ENCODE measurements around the gene FAHD2B.
"Not testable (repeated sequence)": the region's sequence is repeated elsewhere in the genome, so short reads cannot be mapped to it uniquely, and the experiment has no call there.

FAHD2B gene

DNA sequence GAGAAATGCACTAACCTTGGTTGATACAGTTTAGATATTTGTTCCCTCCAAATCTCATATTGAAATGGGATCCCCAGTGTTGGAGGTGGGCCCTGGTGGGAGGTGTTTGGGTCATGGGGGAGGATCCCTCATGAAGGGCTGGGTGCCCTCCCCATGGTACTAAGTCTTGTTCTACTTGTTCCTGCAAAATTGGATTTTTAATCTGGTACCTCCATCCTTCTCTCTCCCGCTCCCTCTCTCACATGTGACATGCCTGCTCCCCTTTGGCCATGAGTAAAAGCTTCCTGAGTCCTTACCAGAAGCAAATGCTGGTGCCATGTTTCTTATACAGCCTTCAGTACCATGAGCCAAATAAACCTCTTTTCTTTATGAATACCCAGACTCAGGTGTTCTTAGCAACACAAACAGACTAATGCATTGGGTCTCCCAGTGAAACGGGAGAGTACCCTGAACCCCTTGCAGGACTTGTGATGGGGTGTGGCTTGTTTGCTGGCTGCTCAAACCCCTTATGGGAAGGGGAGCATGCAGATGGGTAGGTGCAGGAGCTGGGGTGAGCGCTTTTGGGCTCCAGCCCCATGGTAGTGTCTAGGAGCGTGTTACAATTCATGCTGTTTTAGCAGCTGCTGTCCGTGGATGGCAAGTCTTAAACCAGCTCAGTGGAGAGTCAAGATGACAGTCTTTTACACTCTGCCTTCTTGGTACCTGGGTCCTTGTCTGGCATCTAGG, 27.2 kb downstream of the FAHD2B start:
- DNase-seq, result no peak

DNA sequence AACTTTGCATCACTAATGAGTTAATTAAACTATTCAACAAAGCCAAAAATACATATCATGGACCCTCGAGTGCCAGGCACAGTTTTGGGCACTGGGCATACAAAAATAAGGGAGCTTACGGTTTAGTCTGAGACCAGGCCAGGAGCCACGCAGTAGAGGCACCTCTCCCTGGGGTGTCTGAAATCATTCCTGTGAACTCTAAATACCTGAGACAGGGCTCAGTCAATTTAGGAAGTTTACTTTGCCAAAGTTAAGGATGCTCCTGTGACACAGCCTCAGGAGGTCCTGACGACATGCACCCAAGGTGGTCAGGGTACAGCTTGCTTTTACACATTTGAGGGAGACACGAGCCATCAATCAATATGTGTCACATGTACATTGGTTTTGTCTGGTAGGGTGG, 28.7 kb downstream of the FAHD2B start:
- DNase-seq, result not testable (repeated sequence)

DNA sequence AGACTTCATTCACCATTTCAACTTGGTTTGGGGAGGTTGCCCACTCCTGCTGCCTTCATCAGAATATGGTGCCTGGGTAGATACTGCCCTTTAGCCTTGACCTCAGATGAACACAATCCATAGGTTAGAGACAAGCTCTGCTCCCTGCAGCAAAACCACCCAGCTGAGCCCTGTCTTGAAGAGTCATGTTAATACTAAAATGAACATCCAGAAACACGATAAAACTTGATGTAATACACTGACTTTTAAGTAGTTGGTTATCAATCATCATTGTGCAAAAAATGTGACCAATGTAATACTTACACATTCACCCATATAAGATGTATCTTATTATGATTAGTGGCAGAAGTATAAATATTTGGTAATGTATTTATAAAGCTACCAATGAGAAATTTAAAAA, 32.7 kb downstream of the FAHD2B start:
- DNase-seq, result not testable (repeated sequence)

GRCh38 chr2:97059782-97060181, 34.9 kb downstream of the FAHD2B start:
- DNase-seq, result not testable (repeated sequence)

- not testable (repeated sequence) for DNase-seq
These were observed 38.5 kb downstream of the FAHD2B start for GRCh38 chr2:97056150-97056549.

DNA sequence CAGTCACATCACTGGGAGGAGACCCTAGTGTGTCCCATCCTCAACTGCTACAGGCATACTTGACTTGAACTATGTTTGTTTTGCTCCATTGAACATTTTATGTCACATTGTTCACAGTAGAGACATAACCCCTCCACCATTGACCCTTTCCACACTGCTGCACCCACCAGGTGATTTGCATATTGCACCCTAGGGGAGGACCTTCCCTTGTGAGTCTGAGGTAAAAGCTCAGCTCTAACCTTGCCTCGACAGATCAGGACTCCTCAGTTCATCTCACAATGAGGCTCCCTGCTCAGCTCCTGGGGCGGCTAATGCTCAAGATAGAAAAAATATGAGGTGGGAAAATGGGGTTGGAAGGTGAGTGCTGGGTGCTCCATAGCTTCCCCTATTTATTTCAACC, 44.6 kb downstream of the FAHD2B start:
- not testable (repeated sequence) for DNase-seq

- not testable (repeated sequence) for DNase-seq
These were observed 46.2 kb downstream of the FAHD2B start for GRCh38 chr2:97048448-97048847.

DNA sequence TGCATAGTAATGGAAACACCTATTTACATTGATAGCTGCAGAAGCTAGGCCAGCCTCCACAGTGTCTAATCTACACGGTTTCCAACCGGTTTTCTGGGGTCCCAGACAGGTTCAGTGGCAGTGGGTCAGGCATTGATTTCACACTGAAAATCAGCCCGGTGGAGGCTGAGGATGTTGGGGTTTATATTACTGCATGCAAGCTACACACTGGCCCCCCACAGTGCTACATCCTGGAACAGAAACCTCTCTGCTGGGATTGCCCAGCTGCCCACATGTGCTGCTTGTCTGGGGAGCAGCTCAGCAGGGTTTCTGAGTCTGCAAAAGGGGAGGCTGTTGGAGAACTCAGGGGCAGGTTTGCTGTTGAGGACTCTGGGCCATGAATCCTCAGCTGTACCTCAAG, 48.0 kb downstream of the FAHD2B start:
- DNase-seq, result not testable (repeated sequence)

DNA sequence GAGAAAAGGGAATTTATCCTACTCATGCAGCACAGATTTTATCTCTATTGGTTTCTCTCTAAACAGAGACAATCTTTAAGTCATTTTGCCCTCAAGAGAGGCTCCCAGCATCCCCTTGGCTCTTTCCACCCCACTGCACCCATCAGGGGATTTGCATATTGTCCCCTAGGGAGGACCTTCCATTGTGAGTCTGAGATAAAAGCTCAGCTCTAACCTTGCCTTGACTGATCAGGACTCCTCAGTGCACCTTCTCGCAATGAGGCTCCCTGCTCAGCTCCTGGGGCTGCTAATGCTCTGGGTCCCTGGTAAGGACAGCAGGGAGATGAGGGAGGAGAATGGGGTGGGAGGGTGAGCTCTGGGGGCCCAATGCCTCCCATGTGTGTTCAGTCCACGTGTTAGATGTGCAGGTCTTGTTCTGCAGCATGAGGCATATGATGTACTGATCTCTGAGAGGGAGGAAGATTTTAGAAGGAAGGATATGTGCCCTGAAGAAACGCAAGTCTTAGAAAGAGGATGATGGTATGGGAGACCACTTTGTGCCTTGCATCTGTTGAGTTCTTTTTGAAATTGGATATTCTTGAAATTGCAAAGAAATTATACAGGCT, 48.7 kb downstream of the FAHD2B start:
- DNase-seq, result not testable (repeated sequence)
